HTR-8/SVneo (cell line): ENCODE measurements around the gene PTPRR.
A peak's percentile ranks its signal among the peaks of the same experiment; 100 is the strongest.

Experiments
- DNase-seq: peaks from one replicate; pipeline ENCODE4 v3.0.0; 2011; ENCODE audit warnings: low spot score, mixed read lengths; ENCODE audit not compliant: insufficient read length
- FAIRE-seq: peaks from 2 replicates; lab custom pipeline; 2011; peaks lifted over from hg19 to GRCh38; lab: Jason Lieb, UNC

PTPRR gene

GRCh38 chr12:70721656-70722357 lies 198.7 kb downstream of the PTPRR start:
- DNase-seq (no peak), FAIRE-seq (no peak)

GRCh38 chr12:70721216-70721615 lies 199.3 kb downstream of the PTPRR start:
- FAIRE-seq (no peak), DNase-seq (no peak)

GRCh38 chr12:70719672-70720420 lies 200.7 kb downstream of the PTPRR start:
- no peak for FAIRE-seq
- DNase-seq: peak; percentile 29

GRCh38 chr12:70719071-70719470 lies 201.5 kb downstream of the PTPRR start:
- DNase-seq (no peak), FAIRE-seq (no peak)

- FAIRE-seq (no peak), DNase-seq (no peak)
These were observed 208.7 kb downstream of the PTPRR start for GRCh38 chr12:70711831-70712230.

- DNase-seq: no peak
- FAIRE-seq: no peak
These were observed 211.5 kb downstream of the PTPRR start for GRCh38 chr12:70709022-70709421.

GRCh38 chr12:70706611-70707010 lies 213.9 kb downstream of the PTPRR start:
- FAIRE-seq: no peak
- DNase-seq: no peak

- FAIRE-seq (no peak), DNase-seq (no peak)
These were observed 222.2 kb downstream of the PTPRR start for GRCh38 chr12:70698345-70698744.

GRCh38 chr12:70695361-70696023 lies 225.0 kb downstream of the PTPRR start:
- DNase-seq (no peak), FAIRE-seq (no peak)

- FAIRE-seq (no peak), DNase-seq (no peak)
These were observed 227.8 kb downstream of the PTPRR start for GRCh38 chr12:70692681-70693288.

- DNase-seq: no peak
- FAIRE-seq: no peak
These were observed 229.4 kb downstream of the PTPRR start for GRCh38 chr12:70691018-70691672.

- DNase-seq (no peak), FAIRE-seq (no peak)
These were observed 233.6 kb downstream of the PTPRR start for GRCh38 chr12:70686907-70687306.

GRCh38 chr12:70686299-70686698 lies 234.2 kb downstream of the PTPRR start:
- FAIRE-seq (no peak), DNase-seq (no peak)

- DNase-seq (no peak), FAIRE-seq (no peak)
These were observed 236.6 kb downstream of the PTPRR start for GRCh38 chr12:70683976-70684375.

GRCh38 chr12:70671698-70672097 lies 248.8 kb downstream of the PTPRR start:
- DNase-seq: no peak
- FAIRE-seq: no peak

- DNase-seq (no peak), FAIRE-seq (no peak)
These were observed 249.6 kb downstream of the PTPRR start for GRCh38 chr12:70670948-70671347.

GRCh38 chr12:70667253-70667652 lies 253.3 kb downstream of the PTPRR start:
- FAIRE-seq (no peak), DNase-seq (no peak)

GRCh38 chr12:70666364-70666763 lies 254.2 kb downstream of the PTPRR start:
- DNase-seq: no peak
- no peak for FAIRE-seq

- FAIRE-seq (no peak), DNase-seq (no peak)
These were observed 256.1 kb downstream of the PTPRR start for GRCh38 chr12:70664465-70664881.

GRCh38 chr12:70663838-70664237 lies 256.7 kb downstream of the PTPRR start:
- DNase-seq (no peak), FAIRE-seq (no peak)
